Endodermal cell (in vitro differentiated cells): ENCODE measurements around the gene THADA. TPM values are rescaled to one million over a fixed set of nuclear protein-coding genes. Genes with fewer than 3 reads are reported as not detected.

Experiments
- DNase-seq: peaks from one replicate; pipeline ENCODE4 v3.0.0-alpha.2; 2017
- H3K27ac ChIP-seq: 2 replicates; pipeline ENCODE4 v1.5.1; 2013; ENCODE audit warnings: mild to moderate bottlenecking, low read depth, low read length, moderate library complexity
- H3K27me3 ChIP-seq: 2 replicates; pipeline ENCODE4 v1.6.1; 2013; ENCODE audit warnings: mild to moderate bottlenecking, low read length, moderate library complexity; ENCODE audit not compliant: insufficient read depth, control insufficient read depth, poor library complexity, severe bottlenecking
- H3K36me3 ChIP-seq: 2 replicates; pipeline ENCODE4 v1.7.0; 2013; ENCODE audit warnings: mild to moderate bottlenecking, low read length, moderate library complexity; ENCODE audit not compliant: control insufficient read depth, insufficient read depth
- H3K4me1 ChIP-seq: one replicate; pipeline ENCODE4 v1.7.0; 2013; ENCODE audit warnings: low read length; ENCODE audit not compliant: control insufficient read depth, insufficient read depth
- H3K4me3 ChIP-seq: 2 replicates; pipeline ENCODE4 v1.5.1; 2013; ENCODE audit warnings: mild to moderate bottlenecking, low read length, moderate library complexity
- H3K9ac ChIP-seq: 2 replicates; pipeline ENCODE4 v1.6.1; 2013; ENCODE audit warnings: mild to moderate bottlenecking, low read length, moderate library complexity; ENCODE audit not compliant: poor library complexity, severe bottlenecking; ENCODE audit errors: extremely low read depth
- H3K9me3 ChIP-seq: 2 replicates; pipeline ENCODE4 v1.6.1; 2013; ENCODE audit warnings: mild to moderate bottlenecking, low read length, moderate library complexity; ENCODE audit not compliant: control insufficient read depth
- H3K27ac Mint-ChIP-seq: 2 replicates; pipeline ENCODE4 v1.8.0; 2020; ENCODE audit warnings: mixed read lengths
- H3K27me3 Mint-ChIP-seq: 2 replicates; pipeline ENCODE4 v1.8.0; 2021; ENCODE audit warnings: mild to moderate bottlenecking, mixed read lengths; ENCODE audit not compliant: insufficient read depth
- H3K36me3 Mint-ChIP-seq: 2 replicates; pipeline ENCODE4 v1.8.0; 2020; ENCODE audit warnings: low read depth, mixed read lengths
- H3K4me1 Mint-ChIP-seq: 2 replicates; pipeline ENCODE4 v1.8.0; 2020; ENCODE audit warnings: mixed read lengths
- H3K4me3 Mint-ChIP-seq: 2 replicates; pipeline ENCODE4 v1.8.0; 2020; ENCODE audit warnings: mild to moderate bottlenecking, moderate library complexity, mixed read lengths
- H3K9me3 Mint-ChIP-seq: 2 replicates; pipeline ENCODE4 v1.8.0; 2020; ENCODE audit warnings: mild to moderate bottlenecking, mixed read lengths
- CTCF ChIP-seq: fragments of 200-600 bp; sonication (generic); conservative IDR thresholded peaks from 2 replicates; pipeline ENCODE4 v1.5.0; 2021; ENCODE audit warnings: antibody characterized with exemption, mild to moderate bottlenecking
- WGBS, 2 experiments: methylation state at CpG; one replicate each; pipeline versions ENCODE4 v1.1.5 to v1.1.7; 2013; ENCODE audit warnings: missing lambda C conversion rate in 2 of 2, mixed read lengths in 1 of 2; ENCODE audit not compliant: insufficient coverage in 1 of 2, insufficient read length in 1 of 2; 5-methylcytosine and 5-hydroxymethylcytosine counted together
- total RNA-seq, 2 donors: library from RNA; stranded (reverse); fragmentation: NEBNext Ultra II Directional in 1 of 2; extraction: Animal tissue kit (Norgen Biotek cat#: 25700) in 1 of 2; gene quantifications; 2 replicates in 1 of 2; 3 replicates in 1 of 2; pipeline ENCODE4 v1.2.1, GENCODE V29; 2021

THADA gene
- total RNA-seq, 2 donors from 2014 or later = 32.8 to 35.0 TPM

GRCh38 chr2:43507137-43507536 lies 88.7 kb downstream of the THADA start:
- no peaks in the 10 kb centered on the region for H3K27me3 ChIP-seq
- Mint-ChIP-seq H3K27me3 (no peaks in the 10 kb centered on the region), H3K36me3 (peaks cover 14% of the 10 kb centered on the region)

GRCh38 chr2:43495727-43496126 lies 100.1 kb downstream of the THADA start:
- Histone ChIP-seq H3K27ac (no peak overlapping the region), H3K27me3 (no peaks in the 10 kb centered on the region), H3K4me1 (no peaks in the 10 kb centered on the region), H3K9me3 (peaks cover 5% of the 10 kb centered on the region), H3K9ac (no peak overlapping the region), H3K36me3 (peaks cover 11% of the 10 kb centered on the region), H3K4me3 (no peak overlapping the region)
- 70 to 95% methylated on average over 1 of the region's 1 CpG for WGBS, 2 experiments
- Mint-ChIP-seq H3K9me3 (no peaks in the 10 kb centered on the region), H3K4me3 (no peak overlapping the region), H3K27me3 (no peaks in the 10 kb centered on the region), H3K4me1 (no peaks in the 10 kb centered on the region), H3K27ac (no peak overlapping the region), H3K36me3 (peaks cover 19% of the 10 kb centered on the region)
- DNase-seq = no peak
- TF ChIP-seq CTCF = no peak

More at GRCh38 chr2:43507137-43507536, 88.7 kb downstream of the THADA start:
- WGBS, 2 experiments = 91 to 92% methylated on average over 1 to 2 of the region's 2 CpGs
- DNase-seq = no peak
- H3K4me3 Mint-ChIP-seq = no peak overlapping the region
- H3K4me1 Mint-ChIP-seq = peaks cover 11% of the 10 kb centered on the region
- H3K9ac ChIP-seq = no peak overlapping the region
- H3K27ac ChIP-seq = no peak overlapping the region
- H3K9me3 Mint-ChIP-seq = no peaks in the 10 kb centered on the region
- no peak for TF ChIP-seq CTCF
- no peak overlapping the region for H3K27ac Mint-ChIP-seq
- H3K36me3 ChIP-seq = peaks cover 8% of the 10 kb centered on the region
- no peak overlapping the region for H3K4me3 ChIP-seq
- H3K9me3 ChIP-seq = no peaks in the 10 kb centered on the region
- H3K4me1 ChIP-seq = peaks cover 7% of the 10 kb centered on the region

GRCh38 chr2:43493954-43494353 lies 101.9 kb downstream of the THADA start:
- Mint-ChIP-seq H3K27ac (no peak overlapping the region), H3K36me3 (peaks cover 7% of the 10 kb centered on the region), H3K4me3 (no peak overlapping the region), H3K27me3 (no peaks in the 10 kb centered on the region), H3K4me1 (no peaks in the 10 kb centered on the region), H3K9me3 (no peaks in the 10 kb centered on the region)
- no peak overlapping the region for H3K9ac ChIP-seq
- 93 to 100% methylated on average over 1 of the region's 1 CpG for whole genome bisulfite sequencing, 2 experiments
- H3K36me3 ChIP-seq = peaks cover 6% of the 10 kb centered on the region
- no peaks in the 10 kb centered on the region for H3K4me1 ChIP-seq
- H3K27ac ChIP-seq = no peak overlapping the region
- DNase-seq = no peak
- H3K9me3 ChIP-seq = no peaks in the 10 kb centered on the region
- no peak overlapping the region for H3K4me3 ChIP-seq
- no peak for TF ChIP-seq CTCF
- no peaks in the 10 kb centered on the region for H3K27me3 ChIP-seq
